ENCODE data around the gene PHLDA2.

GRCh38 chr11:2919188-2919587 is 10.0 kb downstream of the PHLDA2 start:
- TF ChIP-seq SMC3 (IDR thresholded peaks at IDR 0.05): no peak
- no peak for TF ChIP-seq CTCF (IDR thresholded peaks at IDR 0.05)
- no peak for TF ChIP-seq POLR2A (IDR thresholded peaks at IDR 0.05; ENCODE audit: low read length)
- no peak for TF ChIP-seq NR3C1 (IDR thresholded peaks at IDR 0.05)
- TF ChIP-seq BCL3 (IDR thresholded peaks at IDR 0.05): no peak
- no peak for TF ChIP-seq EP300 (IDR thresholded peaks at IDR 0.05)
- TF ChIP-seq HOXA7 (CRISPR knock-in tag; IDR thresholded peaks at IDR 0.05): no peak
- TF ChIP-seq CEBPB (IDR thresholded peaks at IDR 0.05): no peak

All from A549 (cell line).